GM18502 (cell line): ENCODE results near the gene ONECUT2.

ENCODE experiments used
- ATAC-seq: cut with Tn5 transposase; IDR thresholded peaks from one replicate; pipeline ENCODE4 v1.9.1; 2021; ENCODE audit warnings: mild to moderate bottlenecking; ENCODE audit not compliant: unreplicated experiment, poor library complexity

ONECUT2 gene

GRCh38 chr18:57430079-57431001 is 4.8 kb upstream of the ONECUT2 start:
- ATAC-seq = no peak

GRCh38 chr18:57431002-57431382 is 4.2 kb upstream of the ONECUT2 start:
- no peak for ATAC-seq

- no peak for ATAC-seq
Observed at GRCh38 chr18:57431467-57432080, 3.6 kb upstream of the ONECUT2 start.

GRCh38 chr18:57432140-57432539 is 3.0 kb upstream of the ONECUT2 start:
- ATAC-seq = no peak

- ATAC-seq = no peak
Observed at GRCh38 chr18:57432751-57433400, 2.3 kb upstream of the ONECUT2 start.

- ATAC-seq = no peak
Observed at GRCh38 chr18:57433482-57433881, 1.7 kb upstream of the ONECUT2 start.

- no peak for ATAC-seq
Observed at GRCh38 chr18:57433934-57434535, 1.1 kb upstream of the ONECUT2 start.

GRCh38 chr18:57435846-57436190 is 644 bp downstream of the ONECUT2 start:
- ATAC-seq = no peak

- ATAC-seq = no peak
Observed at GRCh38 chr18:57436191-57436964, 1.2 kb downstream of the ONECUT2 start.

GRCh38 chr18:57436965-57437333 is 1.8 kb downstream of the ONECUT2 start:
- ATAC-seq = no peak

- no peak for ATAC-seq
Observed at GRCh38 chr18:57437402-57437765, 2.2 kb downstream of the ONECUT2 start.

GRCh38 chr18:57437766-57438671 is 2.8 kb downstream of the ONECUT2 start:
- ATAC-seq = peak; percentile 58

- ATAC-seq = no peak
Observed at GRCh38 chr18:57438743-57439608, 3.8 kb downstream of the ONECUT2 start.

GRCh38 chr18:57439609-57439968 is 4.4 kb downstream of the ONECUT2 start:
- no peak for ATAC-seq

- no peak for ATAC-seq
Observed at GRCh38 chr18:57439985-57440330, 4.8 kb downstream of the ONECUT2 start.

GRCh38 chr18:57440331-57441070 is 5.3 kb downstream of the ONECUT2 start:
- no peak for ATAC-seq

GRCh38 chr18:57441071-57441794 is 6.1 kb downstream of the ONECUT2 start:
- peak; percentile 52 for ATAC-seq
